ENCODE measurements around the gene RYR2.

The RYR2 gene

DNA sequence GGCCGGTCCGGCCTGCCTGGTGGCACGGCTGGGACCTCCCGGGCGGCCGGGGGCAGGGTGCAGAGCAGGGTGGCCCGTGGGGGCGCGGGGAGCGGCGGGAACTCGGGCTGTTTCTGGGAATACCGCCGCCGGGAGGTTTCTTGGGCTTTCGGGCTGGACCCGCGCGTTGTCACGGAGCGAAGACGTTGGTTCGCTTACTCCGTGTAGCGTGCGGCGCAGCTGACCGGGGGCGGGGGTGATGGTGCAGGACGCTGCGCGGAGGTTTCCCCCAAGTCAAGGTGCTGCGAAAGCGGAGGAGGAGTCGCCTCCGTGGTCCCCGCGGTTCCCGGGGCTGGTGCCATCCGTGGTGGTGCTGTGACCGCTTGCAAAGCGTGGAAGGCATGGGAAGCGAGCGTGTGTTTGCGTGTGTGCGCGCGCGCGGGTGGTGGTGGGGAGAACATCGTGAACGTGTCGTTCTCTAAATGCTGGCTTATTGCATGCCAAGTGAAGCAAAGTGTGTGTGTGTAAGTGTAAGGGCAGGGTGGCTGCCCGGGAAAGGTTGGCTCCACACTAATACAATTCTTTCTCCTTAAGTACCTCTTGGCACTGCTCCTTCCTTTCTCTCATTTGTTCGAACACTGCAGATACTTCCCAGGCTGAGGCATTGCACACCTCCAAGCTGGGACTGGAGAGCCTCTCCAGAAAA lies 1.1 kb downstream of the RYR2 start:
- TF ChIP-seq, protein P1, sequence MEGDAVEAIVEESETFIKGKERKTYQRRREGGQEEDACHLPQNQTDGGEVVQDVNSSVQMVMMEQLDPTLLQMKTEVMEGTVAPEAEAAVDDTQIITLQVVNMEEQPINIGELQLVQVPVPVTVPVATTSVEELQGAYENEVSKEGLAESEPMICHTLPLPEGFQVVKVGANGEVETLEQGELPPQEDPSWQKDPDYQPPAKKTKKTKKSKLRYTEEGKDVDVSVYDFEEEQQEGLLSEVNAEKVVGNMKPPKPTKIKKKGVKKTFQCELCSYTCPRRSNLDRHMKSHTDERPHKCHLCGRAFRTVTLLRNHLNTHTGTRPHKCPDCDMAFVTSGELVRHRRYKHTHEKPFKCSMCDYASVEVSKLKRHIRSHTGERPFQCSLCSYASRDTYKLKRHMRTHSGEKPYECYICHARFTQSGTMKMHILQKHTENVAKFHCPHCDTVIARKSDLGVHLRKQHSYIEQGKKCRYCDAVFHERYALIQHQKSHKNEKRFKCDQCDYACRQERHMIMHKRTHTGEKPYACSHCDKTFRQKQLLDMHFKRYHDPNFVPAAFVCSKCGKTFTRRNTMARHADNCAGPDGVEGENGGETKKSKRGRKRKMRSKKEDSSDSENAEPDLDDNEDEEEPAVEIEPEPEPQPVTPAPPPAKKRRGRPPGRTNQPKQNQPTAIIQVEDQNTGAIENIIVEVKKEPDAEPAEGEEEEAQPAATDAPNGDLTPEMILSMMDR (conservative IDR thresholded peaks at IDR 0.05; ENCODE audit: low read depth) = no peak
- no peak for DNase-seq (ENCODE audit: low spot score)
- CTCF ChIA-PET = interaction anchor here (0.6 kb wide), 1 partner anchor 156 kb away, joined by 4 read pairs; no protein-coding TSS in a partner anchor
- H3K27ac ChIP-seq = no peak overlapping the region
- POLR2A ChIA-PET (ENCODE audit: low non-redundant PET) = no interaction called here

DNA sequence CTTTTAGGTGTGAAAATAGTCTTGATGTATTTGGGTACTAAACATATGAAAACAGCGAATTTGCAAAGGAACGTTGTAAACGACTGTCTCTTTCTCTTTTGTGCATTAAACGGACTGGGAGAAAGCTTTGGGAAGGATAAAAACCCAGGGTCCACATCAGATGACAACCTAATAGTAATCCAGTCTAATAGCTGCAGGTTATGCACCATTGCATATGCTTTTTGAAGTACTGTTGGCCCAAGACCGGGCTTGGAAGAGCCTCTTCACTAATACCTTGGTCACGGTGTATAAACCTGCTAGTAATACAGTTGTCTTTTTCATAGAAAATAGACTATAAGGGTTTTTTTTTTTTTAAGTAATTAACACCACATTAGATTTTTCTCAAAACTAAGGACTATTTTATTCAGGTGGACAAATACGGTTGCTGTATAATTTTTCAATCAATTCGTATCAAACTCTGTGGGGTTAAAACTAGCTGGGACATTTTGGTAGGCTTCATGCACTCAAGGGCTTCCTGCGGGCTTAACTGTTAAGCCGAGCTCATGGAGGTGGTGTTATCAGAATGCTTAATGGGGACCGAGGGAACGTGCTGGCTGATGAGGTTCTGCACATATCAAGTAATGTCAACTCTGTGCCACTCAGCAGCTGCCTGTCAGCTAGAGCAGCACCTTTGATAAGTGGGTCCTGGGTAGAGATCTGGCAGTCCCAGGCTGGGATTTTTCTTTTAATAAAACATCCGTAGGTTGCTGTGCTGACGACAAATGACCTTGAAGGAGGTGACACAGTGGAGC lies 2.1 kb downstream of the RYR2 start:
- DNase-seq (ENCODE audit: low spot score) = no peak
- POLR2A ChIA-PET (ENCODE audit: low non-redundant PET) = interaction anchor here (0.7 kb wide), 1 partner anchor 1574 kb away, joined by 3 read pairs; no protein-coding TSS in a partner anchor
- no peak overlapping the region for H3K27ac ChIP-seq
- CTCF ChIA-PET = interaction anchor here (0.6 kb wide), 1 partner anchor 144 kb away, joined by 5 read pairs; no protein-coding TSS in a partner anchor
- TF ChIP-seq, protein P1 (conservative IDR thresholded peaks at IDR 0.05; ENCODE audit: low read depth) = no peak

DNA sequence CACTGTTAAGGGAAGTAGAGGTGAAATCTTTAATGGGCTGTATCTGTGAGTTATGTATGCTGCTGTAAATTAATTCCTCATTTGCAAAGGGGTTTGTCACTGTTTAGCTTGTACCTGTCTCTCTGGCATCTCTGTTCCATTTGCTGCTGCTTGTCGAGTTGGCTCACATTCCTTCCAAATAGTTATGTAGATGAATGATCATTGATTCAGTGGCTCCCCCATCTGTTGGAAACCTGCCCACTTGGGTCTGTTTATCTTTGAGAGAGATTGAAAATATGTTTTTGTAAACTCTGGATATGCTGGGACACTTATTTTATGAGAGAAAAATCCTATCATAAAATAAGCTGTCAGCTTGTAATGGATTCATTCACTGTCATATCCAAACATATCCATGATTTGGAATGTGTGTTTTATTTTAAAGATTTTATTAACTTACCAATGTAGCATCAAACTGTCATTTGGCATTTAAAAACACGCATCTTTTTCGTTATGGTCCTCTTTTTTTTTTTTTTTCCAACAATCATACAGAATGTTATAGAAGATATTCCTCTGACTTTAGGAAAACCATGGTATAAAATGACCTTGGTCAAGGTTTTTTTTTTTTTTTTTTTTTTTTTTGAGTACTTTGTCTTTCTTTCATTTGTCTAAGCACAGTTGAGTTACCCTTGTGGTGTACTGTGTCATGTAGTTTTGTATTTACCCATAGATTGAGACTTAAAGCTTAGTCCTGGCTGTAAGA lies 3.5 kb downstream of the RYR2 start:
- TF ChIP-seq, protein P1 (conservative IDR thresholded peaks at IDR 0.05; ENCODE audit: low read depth) = no peak
- no peak overlapping the region for H3K27ac ChIP-seq
- ChIA-PET CTCF (interaction anchor here (0.7 kb wide), 1 partner anchor 109 kb away, joined by 5 read pairs; no protein-coding TSS in a partner anchor), POLR2A (ENCODE audit: low non-redundant PET) (no interaction called here)
- no peak for DNase-seq (ENCODE audit: low spot score)

DNA sequence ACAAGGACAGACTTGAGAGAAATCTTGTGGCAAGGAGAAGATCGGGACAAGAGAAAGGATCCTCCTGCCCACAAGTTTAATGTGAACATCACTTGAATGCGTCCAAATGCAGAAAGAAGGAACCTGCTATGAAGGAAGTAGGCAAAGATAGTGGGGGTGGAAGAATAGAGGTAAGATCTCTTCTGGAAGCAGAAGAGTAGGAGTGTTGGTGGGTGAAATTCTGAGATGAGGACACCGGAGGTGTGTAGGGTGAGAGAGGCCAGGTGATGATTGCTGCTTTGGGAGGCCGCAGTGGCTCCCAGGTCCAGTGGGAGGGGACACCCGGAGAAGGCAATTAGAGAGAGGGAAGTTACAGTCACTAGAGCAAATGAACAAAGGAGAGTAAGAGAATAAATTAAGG lies 6.8 kb downstream of the RYR2 start:
- CTCF ChIA-PET = no interaction called here
- DNase-seq (ENCODE audit: low spot score) = no peak
- H3K27ac ChIP-seq = no peak overlapping the region
- TF ChIP-seq, protein P1 (conservative IDR thresholded peaks at IDR 0.05; ENCODE audit: low read depth) = no peak
- POLR2A ChIA-PET (ENCODE audit: low non-redundant PET) = no interaction called here

DNA sequence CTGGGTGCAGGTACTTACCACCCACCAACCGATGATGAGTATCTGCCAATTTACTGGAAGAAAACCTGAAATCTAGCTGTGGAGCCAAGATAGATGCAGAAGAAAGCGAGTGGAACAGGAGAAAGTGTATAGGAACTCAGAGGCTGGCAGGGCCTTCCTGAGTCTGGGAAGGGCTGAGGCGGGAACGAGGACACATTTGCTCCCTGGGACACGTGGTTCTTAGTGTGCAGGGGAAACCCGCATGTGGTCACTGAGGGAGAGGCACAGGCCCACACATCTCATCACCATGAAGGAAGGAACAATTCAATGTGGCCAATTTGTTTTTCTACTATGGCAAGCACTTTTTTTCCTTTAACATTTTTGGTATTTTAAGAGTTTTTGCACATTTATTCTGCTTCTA lies 8.2 kb downstream of the RYR2 start:
- TF ChIP-seq, protein P1 (conservative IDR thresholded peaks at IDR 0.05; ENCODE audit: low read depth) = no peak
- H3K27ac ChIP-seq = no peak overlapping the region
- POLR2A ChIA-PET (ENCODE audit: low non-redundant PET) = no interaction called here
- DNase-seq (ENCODE audit: low spot score) = no peak
- CTCF ChIA-PET = no interaction called here

DNA sequence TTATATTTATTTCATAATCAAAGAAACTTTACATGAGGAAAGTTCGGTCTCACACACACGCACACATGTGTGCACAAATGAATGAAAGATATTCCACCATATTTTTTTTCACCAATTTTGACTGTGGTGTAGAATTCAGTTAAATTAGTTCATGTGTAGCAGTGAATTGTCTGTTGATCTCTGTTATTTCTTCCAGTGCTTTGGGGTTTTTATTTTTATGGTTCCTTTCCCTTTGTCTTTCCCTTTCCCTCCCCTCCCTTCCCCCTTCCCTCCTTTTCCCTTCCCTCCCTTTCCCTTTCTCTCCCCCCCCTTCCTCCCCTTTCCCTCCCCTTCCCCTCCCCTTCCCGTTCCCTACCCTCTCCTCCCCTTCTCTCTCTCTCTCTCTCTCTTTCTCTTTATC lies 8.9 kb downstream of the RYR2 start:
- CTCF ChIA-PET = no interaction called here
- TF ChIP-seq, protein P1 (conservative IDR thresholded peaks at IDR 0.05; ENCODE audit: low read depth) = no peak
- H3K27ac ChIP-seq = no peak overlapping the region

More for the DNA sequence above, 8.9 kb downstream of the RYR2 start:
- POLR2A ChIA-PET (ENCODE audit: low non-redundant PET) = no interaction called here
- DNase-seq (ENCODE audit: low spot score) = no peak
